HL-60 (cell line): ENCODE data around the gene EDA.

Experiments
- DNase-seq, 2 experiments: peaks; one replicate each; pipeline ENCODE4 v3.0.0-alpha.2; 2010 to 2020; ENCODE audit warnings: low read depth in 1 of 2, low spot score in 1 of 2
- H3K27ac ChIP-seq: fragments of 250-450 bp; sonication (Bioruptor Pico); replicated peaks from 2 replicates; pipeline ENCODE4 v1.5.1; 2020; ENCODE audit warnings: mild to moderate bottlenecking, moderate library complexity
- H3K27me3 ChIP-seq: fragments of 250-450 bp; sonication (Bioruptor Pico); 2 replicates; pipeline ENCODE4 v1.5.1; 2021; ENCODE audit warnings: mild to moderate bottlenecking, moderate library complexity; ENCODE audit not compliant: insufficient read depth, poor library complexity, severe bottlenecking
- H3K4me3 ChIP-seq: replicated peaks from 2 replicates; pipeline ENCODE4 v1.5.1; 2011; ENCODE audit warnings: mild to moderate bottlenecking, control low read depth, low read length; ENCODE audit not compliant: insufficient read depth
- CTCF ChIP-seq: IDR thresholded peaks from one replicate; pipeline ENCODE4 v1.5.1; 2011; ENCODE audit warnings: low read length, control low read depth, inconsistent platforms; ENCODE audit not compliant: insufficient read depth
- GABPA ChIP-seq: IDR thresholded peaks from 2 replicates; pipeline ENCODE4 v1.6.1; 2012; ENCODE audit warnings: low read depth
- POLR2AphosphoS5 ChIP-seq: IDR thresholded peaks from 2 replicates; pipeline ENCODE4 v1.6.1; 2012; ENCODE audit warnings: low read depth
- REST ChIP-seq: IDR thresholded peaks from 2 replicates; pipeline ENCODE4 v1.6.1; 2012; ENCODE audit warnings: low read depth; ENCODE audit not compliant: insufficient replicate concordance
- SPI1 ChIP-seq: IDR thresholded peaks from 2 replicates; pipeline ENCODE4 v1.6.1; 2012; ENCODE audit warnings: low read depth, mild to moderate bottlenecking, borderline replicate concordance

EDA gene

GRCh38 chrX:70079297-70079696 lies 463.4 kb downstream of the EDA start:
- Histone ChIP-seq H3K27me3 (no peaks in the 10 kb centered on the region), H3K4me3 (no peak overlapping the region), H3K27ac (no peak overlapping the region)
- no peak for DNase-seq
- TF ChIP-seq GABPA (no peak), SPI1 (no peak), POLR2AphosphoS5 (no peak), REST (no peak), CTCF (no peak)

GRCh38 chrX:70079870-70080269 lies 464.0 kb downstream of the EDA start:
- Histone ChIP-seq H3K27ac (no peak overlapping the region), H3K27me3 (no peaks in the 10 kb centered on the region), H3K4me3 (no peak overlapping the region)
- TF ChIP-seq POLR2AphosphoS5 = no peak
- no peak for TF ChIP-seq GABPA
- TF ChIP-seq CTCF = no peak
- TF ChIP-seq SPI1 = no peak
- no peak for TF ChIP-seq REST
- DNase-seq = no peak

- TF ChIP-seq POLR2AphosphoS5 = no peak
- no peak for TF ChIP-seq CTCF
- TF ChIP-seq SPI1 = no peak
- no peak for TF ChIP-seq GABPA
- TF ChIP-seq REST = no peak
- Histone ChIP-seq H3K27ac (no peak overlapping the region), H3K4me3 (no peak overlapping the region), H3K27me3 (no peaks in the 10 kb centered on the region)
- no peak for DNase-seq
Observed at GRCh38 chrX:70082723-70083122, 466.8 kb downstream of the EDA start.
